A549 (cell line): ENCODE results near the gene ACRBP.

Experiments used
- BHLHE40 ChIP-seq: IDR thresholded peaks from 2 replicates; pipeline ENCODE4 v1.6.1; 2012; ENCODE audit warnings: low read depth, low read length, inconsistent platforms
- CHD2 ChIP-seq: fragments of 150-350 bp; IDR thresholded peaks from 2 replicates; pipeline ENCODE4 v1.6.1; 2014; ENCODE audit warnings: low read length; ENCODE audit not compliant: partially characterized antibody
- HOXA7 ChIP-seq: fragments of 250-450 bp; sonication (Bioruptor Pico); IDR thresholded peaks from 2 replicates; pipeline ENCODE4 v1.5.0; 2020; ENCODE audit warnings: mild to moderate bottlenecking, moderate library complexity
- HOXB5 ChIP-seq: fragments of 250-450 bp; sonication (Bioruptor Pico); IDR thresholded peaks from 2 replicates; pipeline ENCODE4 v1.5.0; 2020; ENCODE audit warnings: mild to moderate bottlenecking, moderate library complexity
- PHF8 ChIP-seq: fragments of 200-600 bp; sonication (generic); IDR thresholded peaks from 2 replicates; pipeline ENCODE4 v1.6.1; 2016; ENCODE audit warnings: low read depth, mild to moderate bottlenecking, antibody characterized with exemption, moderate library complexity, borderline replicate concordance
- POLR2A ChIP-seq: IDR thresholded peaks from 2 replicates; pipeline ENCODE4 v1.6.1; 2012; ENCODE audit warnings: mild to moderate bottlenecking, low read length
- ZFP36 ChIP-seq: fragments of 450-650 bp; IDR thresholded peaks from 2 replicates; pipeline ENCODE4 v1.6.1; 2014; ENCODE audit warnings: borderline replicate concordance; ENCODE audit not compliant: partially characterized antibody
- TF ChIP-seq, protein P1 (sequence below): fragments of >200 bp; sonication (Bioruptor Twin); formaldehyde crosslinking; IDR thresholded peaks from 3 replicates; pipeline ENCODE4 v1.5.1; 2016
- TF ChIP-seq, protein P2 (sequence below): IDR thresholded peaks from 2 replicates; pipeline ENCODE4 v1.6.1; 2012; ENCODE audit warnings: low read depth, borderline replicate concordance
- TF ChIP-seq, protein P3 (sequence below): fragments of 200-600 bp; sonication (generic); IDR thresholded peaks from 2 replicates; pipeline ENCODE4 v1.6.1; 2016; ENCODE audit warnings: antibody characterized with exemption, mild to moderate bottlenecking, moderate library complexity

- no peak for TF ChIP-seq BHLHE40
- TF ChIP-seq, protein P1, sequence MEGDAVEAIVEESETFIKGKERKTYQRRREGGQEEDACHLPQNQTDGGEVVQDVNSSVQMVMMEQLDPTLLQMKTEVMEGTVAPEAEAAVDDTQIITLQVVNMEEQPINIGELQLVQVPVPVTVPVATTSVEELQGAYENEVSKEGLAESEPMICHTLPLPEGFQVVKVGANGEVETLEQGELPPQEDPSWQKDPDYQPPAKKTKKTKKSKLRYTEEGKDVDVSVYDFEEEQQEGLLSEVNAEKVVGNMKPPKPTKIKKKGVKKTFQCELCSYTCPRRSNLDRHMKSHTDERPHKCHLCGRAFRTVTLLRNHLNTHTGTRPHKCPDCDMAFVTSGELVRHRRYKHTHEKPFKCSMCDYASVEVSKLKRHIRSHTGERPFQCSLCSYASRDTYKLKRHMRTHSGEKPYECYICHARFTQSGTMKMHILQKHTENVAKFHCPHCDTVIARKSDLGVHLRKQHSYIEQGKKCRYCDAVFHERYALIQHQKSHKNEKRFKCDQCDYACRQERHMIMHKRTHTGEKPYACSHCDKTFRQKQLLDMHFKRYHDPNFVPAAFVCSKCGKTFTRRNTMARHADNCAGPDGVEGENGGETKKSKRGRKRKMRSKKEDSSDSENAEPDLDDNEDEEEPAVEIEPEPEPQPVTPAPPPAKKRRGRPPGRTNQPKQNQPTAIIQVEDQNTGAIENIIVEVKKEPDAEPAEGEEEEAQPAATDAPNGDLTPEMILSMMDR: no peak
- TF ChIP-seq ZFP36: no peak
- no peak for TF ChIP-seq HOXA7 (CRISPR knock-in tag)
- TF ChIP-seq, protein P2, sequence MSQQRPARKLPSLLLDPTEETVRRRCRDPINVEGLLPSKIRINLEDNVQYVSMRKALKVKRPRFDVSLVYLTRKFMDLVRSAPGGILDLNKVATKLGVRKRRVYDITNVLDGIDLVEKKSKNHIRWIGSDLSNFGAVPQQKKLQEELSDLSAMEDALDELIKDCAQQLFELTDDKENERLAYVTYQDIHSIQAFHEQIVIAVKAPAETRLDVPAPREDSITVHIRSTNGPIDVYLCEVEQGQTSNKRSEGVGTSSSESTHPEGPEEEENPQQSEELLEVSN: no peak
- no peak for TF ChIP-seq PHF8
- no peak for TF ChIP-seq POLR2A
- TF ChIP-seq HOXB5 (CRISPR knock-in tag): no peak
- TF ChIP-seq, protein P3, sequence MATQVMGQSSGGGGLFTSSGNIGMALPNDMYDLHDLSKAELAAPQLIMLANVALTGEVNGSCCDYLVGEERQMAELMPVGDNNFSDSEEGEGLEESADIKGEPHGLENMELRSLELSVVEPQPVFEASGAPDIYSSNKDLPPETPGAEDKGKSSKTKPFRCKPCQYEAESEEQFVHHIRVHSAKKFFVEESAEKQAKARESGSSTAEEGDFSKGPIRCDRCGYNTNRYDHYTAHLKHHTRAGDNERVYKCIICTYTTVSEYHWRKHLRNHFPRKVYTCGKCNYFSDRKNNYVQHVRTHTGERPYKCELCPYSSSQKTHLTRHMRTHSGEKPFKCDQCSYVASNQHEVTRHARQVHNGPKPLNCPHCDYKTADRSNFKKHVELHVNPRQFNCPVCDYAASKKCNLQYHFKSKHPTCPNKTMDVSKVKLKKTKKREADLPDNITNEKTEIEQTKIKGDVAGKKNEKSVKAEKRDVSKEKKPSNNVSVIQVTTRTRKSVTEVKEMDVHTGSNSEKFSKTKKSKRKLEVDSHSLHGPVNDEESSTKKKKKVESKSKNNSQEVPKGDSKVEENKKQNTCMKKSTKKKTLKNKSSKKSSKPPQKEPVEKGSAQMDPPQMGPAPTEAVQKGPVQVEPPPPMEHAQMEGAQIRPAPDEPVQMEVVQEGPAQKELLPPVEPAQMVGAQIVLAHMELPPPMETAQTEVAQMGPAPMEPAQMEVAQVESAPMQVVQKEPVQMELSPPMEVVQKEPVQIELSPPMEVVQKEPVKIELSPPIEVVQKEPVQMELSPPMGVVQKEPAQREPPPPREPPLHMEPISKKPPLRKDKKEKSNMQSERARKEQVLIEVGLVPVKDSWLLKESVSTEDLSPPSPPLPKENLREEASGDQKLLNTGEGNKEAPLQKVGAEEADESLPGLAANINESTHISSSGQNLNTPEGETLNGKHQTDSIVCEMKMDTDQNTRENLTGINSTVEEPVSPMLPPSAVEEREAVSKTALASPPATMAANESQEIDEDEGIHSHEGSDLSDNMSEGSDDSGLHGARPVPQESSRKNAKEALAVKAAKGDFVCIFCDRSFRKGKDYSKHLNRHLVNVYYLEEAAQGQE: no peak
- no peak for TF ChIP-seq CHD2
These were observed 17.7 kb upstream of the ACRBP start for GRCh38 chr12:6664902-6665301.
